Osteocyte (in vitro differentiated cells): Measurements from ENCODE around the gene LIPA. TPM values are rescaled to one million over a fixed set of nuclear protein-coding genes. Genes with fewer than 3 reads are reported as not detected.

Experiments
- DNase-seq: peaks from one replicate; pipeline ENCODE4 v3.0.0; 2021; ENCODE audit warnings: mixed read lengths; ENCODE audit not compliant: unreplicated experiment; ENCODE audit errors: extremely low spot score
- H3K27ac Mint-ChIP-seq: one replicate; pipeline ENCODE4 v1.8.0; 2021; ENCODE audit warnings: mild to moderate bottlenecking, mixed read lengths; ENCODE audit not compliant: unreplicated experiment
- H3K27me3 Mint-ChIP-seq: one replicate; pipeline ENCODE4 v1.8.0; 2021; ENCODE audit warnings: mixed read lengths; ENCODE audit not compliant: unreplicated experiment
- H3K36me3 Mint-ChIP-seq: one replicate; pipeline ENCODE4 v1.8.0; 2021; ENCODE audit warnings: mixed read lengths; ENCODE audit not compliant: unreplicated experiment
- H3K4me1 Mint-ChIP-seq: one replicate; pipeline ENCODE4 v1.8.0; 2021; ENCODE audit warnings: mixed read lengths; ENCODE audit not compliant: unreplicated experiment
- H3K4me3 Mint-ChIP-seq: one replicate; pipeline ENCODE4 v1.8.0; 2021; ENCODE audit warnings: mild to moderate bottlenecking, moderate library complexity, mixed read lengths; ENCODE audit not compliant: unreplicated experiment
- H3K9me3 Mint-ChIP-seq: one replicate; pipeline ENCODE4 v1.8.0; 2021; ENCODE audit warnings: mixed read lengths; ENCODE audit not compliant: unreplicated experiment
- CTCF ChIP-seq: fragments of 200-600 bp; sonication (generic); IDR thresholded peaks from 2 replicates; pipeline ENCODE4 v1.5.0; 2021; ENCODE audit warnings: antibody characterized with exemption, mild to moderate bottlenecking, moderate library complexity
- total RNA-seq: library from RNA; stranded (reverse); gene quantifications from 2 replicates; pipeline ENCODE4 v1.2.1, GENCODE V29; 2021

Gene LIPA
- total RNA-seq, 1 donor from 2014 or later = 36.9 TPM

- peaks cover 59% of the 10 kb centered on the region for H3K27me3 Mint-ChIP-seq
- no peak overlapping the region for H3K4me3 Mint-ChIP-seq
Measured at GRCh38 chr10:89184638-89185037, 66.9 kb downstream of the LIPA start.

GRCh38 chr10:89183571-89183970, 68.0 kb downstream of the LIPA start:
- DNase-seq = no peak
- no peaks in the 10 kb centered on the region for H3K4me1 Mint-ChIP-seq
- no peak for TF ChIP-seq CTCF
- H3K27me3 Mint-ChIP-seq = peaks cover 51% of the 10 kb centered on the region
- H3K27ac Mint-ChIP-seq = no peak overlapping the region
- no peak overlapping the region for H3K4me3 Mint-ChIP-seq
- H3K36me3 Mint-ChIP-seq = no peaks in the 10 kb centered on the region
- H3K9me3 Mint-ChIP-seq = peaks cover 5% of the 10 kb centered on the region

More at GRCh38 chr10:89184638-89185037, 66.9 kb downstream of the LIPA start:
- Mint-ChIP-seq H3K4me1 (no peaks in the 10 kb centered on the region), H3K27ac (no peak overlapping the region), H3K9me3 (peaks cover 5% of the 10 kb centered on the region), H3K36me3 (no peaks in the 10 kb centered on the region)
- TF ChIP-seq CTCF = no peak
- DNase-seq = no peak

- H3K9me3 Mint-ChIP-seq = peaks cover 5% of the 10 kb centered on the region
- H3K4me3 Mint-ChIP-seq = no peak overlapping the region
- DNase-seq = no peak
- peaks cover 45% of the 10 kb centered on the region for H3K27me3 Mint-ChIP-seq
- no peak for TF ChIP-seq CTCF
- H3K36me3 Mint-ChIP-seq = no peaks in the 10 kb centered on the region
- no peak overlapping the region for H3K27ac Mint-ChIP-seq
- H3K4me1 Mint-ChIP-seq = no peaks in the 10 kb centered on the region
Measured at GRCh38 chr10:89182894-89183293, 68.7 kb downstream of the LIPA start.

- peaks cover 32% of the 10 kb centered on the region for H3K27me3 Mint-ChIP-seq
- no peak overlapping the region for H3K4me3 Mint-ChIP-seq
- H3K27ac Mint-ChIP-seq = no peak overlapping the region
- H3K4me1 Mint-ChIP-seq = peaks cover 7% of the 10 kb centered on the region
- no peak for DNase-seq
- H3K9me3 Mint-ChIP-seq = peaks cover 5% of the 10 kb centered on the region
- TF ChIP-seq CTCF = no peak
- no peaks in the 10 kb centered on the region for H3K36me3 Mint-ChIP-seq
Measured at GRCh38 chr10:89175816-89176215, 75.8 kb downstream of the LIPA start.

GRCh38 chr10:89173075-89173474, 78.5 kb downstream of the LIPA start:
- TF ChIP-seq CTCF = no peak
- H3K4me3 Mint-ChIP-seq = no peak overlapping the region
- H3K27ac Mint-ChIP-seq = no peak overlapping the region
- peaks cover 44% of the 10 kb centered on the region for H3K27me3 Mint-ChIP-seq
- H3K9me3 Mint-ChIP-seq = no peaks in the 10 kb centered on the region
- H3K4me1 Mint-ChIP-seq = peaks cover 7% of the 10 kb centered on the region
- no peak for DNase-seq
- no peaks in the 10 kb centered on the region for H3K36me3 Mint-ChIP-seq
